Esophagus squamous epithelium (tissue), 5 donors: ENCODE results near the gene BHLHE23. TPM values are rescaled to one million over a fixed set of nuclear protein-coding genes. Genes with fewer than 3 reads are reported as not detected.

Experiments used
- DNase-seq: peaks from one replicate; lab custom pipeline; 2025; lab: John Stamatoyannopoulos, UW
- H3K27ac ChIP-seq, 4 donors: fragments of 200-600 bp; sonication (generic); one replicate each; pipeline ENCODE4 v1.5.1; 2016 to 2019; ENCODE audit warnings: mild to moderate bottlenecking in 1 of 4
- H3K27me3 ChIP-seq, 4 donors: fragments of 200-600 bp; sonication (generic); 1 replicate in 3 of 4; 2 replicates in 1 of 4; pipeline versions ENCODE4 v1.5.1 to v1.6.0; 2017 to 2021; ENCODE audit warnings: antibody characterized with exemption in 1 of 4
- H3K36me3 ChIP-seq, 3 donors: fragments of 200-600 bp; sonication (generic); one replicate each; pipeline ENCODE4 v1.5.1; 2016 to 2019
- H3K4me1 ChIP-seq, 3 donors: fragments of 200-600 bp; sonication (generic); one replicate each; pipeline ENCODE4 v1.5.1; 2017 to 2019
- H3K4me3 ChIP-seq, 4 donors: fragments of 200-600 bp; sonication (generic); 1 replicate in 3 of 4; 2 replicates in 1 of 4; pipeline ENCODE4 v1.5.1; 2016 to 2019; ENCODE audit warnings: mild to moderate bottlenecking in 2 of 4, moderate library complexity in 1 of 4
- H3K9me3 ChIP-seq, 3 donors: fragments of 200-600 bp; sonication (generic); one replicate each; pipeline ENCODE4 v1.5.1; 2016 to 2019
- CTCF ChIP-seq, 6 experiments: fragments of 450-650 bp in 4 of 6; fragments of 200-600 bp in 2 of 6; sonication (generic) in 2 of 6; IDR thresholded peaks; one replicate each; pipeline ENCODE4 v1.5.1; 2016 to 2019; ENCODE audit warnings: antibody characterized with exemption in 6 of 6, mild to moderate bottlenecking in 4 of 6, moderate library complexity in 4 of 6
- POLR2A ChIP-seq, 4 donors: fragments of 450-650 bp; IDR thresholded peaks; one replicate each; pipeline ENCODE4 v1.6.1; 2017; ENCODE audit warnings: antibody characterized with exemption in 4 of 4, mild to moderate bottlenecking in 4 of 4, moderate library complexity in 3 of 4
- WGBS, 2 donors: methylation state at CpG; one replicate each; pipeline ENCODE4 v1.1.5; 2018; 5-methylcytosine and 5-hydroxymethylcytosine counted together
- intact Hi-C: fragments of 100-400 bp; cut with DNase I; formaldehyde crosslinking; loops from one replicate; pipeline ENCODE4 v1.15.0; 2022
- total RNA-seq, 4 donors: library from RNA; depleted of rRNA; stranded (reverse); fragments of >200 nt; gene quantifications; one replicate each; pipeline ENCODE4 v1.1.0, GENCODE V29; 2016
- donor health status: DM: yes; HTN: yes; CAD: no.

BHLHE23 gene
- total RNA-seq, 4 donors from 2014 or later = not detected

- intact Hi-C loops = no loop called here
- Histone ChIP-seq H3K4me3 (no peak overlapping the region), H3K27me3 (peaks cover 0 to 28% (median 0%) of the 10 kb centered on the region in 4 donors), H3K36me3 (no peaks in the 10 kb centered on the region), H3K9me3 (no peaks in the 10 kb centered on the region), H3K27ac (no peak overlapping the region), H3K4me1 (no peaks in the 10 kb centered on the region)
- TF ChIP-seq CTCF (IDR thresholded peaks at IDR 0.05) (no peak), POLR2A (IDR thresholded peaks at IDR 0.05) (no peak)
- no peak for DNase-seq
- 71 to 83% methylated on average over 9 to 12 of the region's 19 CpGs for WGBS, 2 donors
Measured at GRCh38 chr20:62965363-62965771, 41.4 kb downstream of the BHLHE23 start.

GRCh38 chr20:62964700-62965099 is 42.1 kb downstream of the BHLHE23 start:
- 34 to 45% methylated on average over 12 to 14 of the region's 20 CpGs for WGBS, 2 donors
- no peaks in the 10 kb centered on the region for H3K9me3 ChIP-seq
- H3K27ac ChIP-seq = no peak overlapping the region
- H3K27me3 ChIP-seq = peaks cover 0 to 21% (median 0%) of the 10 kb centered on the region in 4 donors
- intact Hi-C loops = no loop called here
- no peaks in the 10 kb centered on the region for H3K4me1 ChIP-seq
- no peak overlapping the region for H3K4me3 ChIP-seq
- no peak for DNase-seq
- no peaks in the 10 kb centered on the region for H3K36me3 ChIP-seq
- no peak for TF ChIP-seq POLR2A (IDR thresholded peaks at IDR 0.05)
- TF ChIP-seq CTCF (IDR thresholded peaks at IDR 0.05) = no peak

GRCh38 chr20:62963614-62964397 is 43.0 kb downstream of the BHLHE23 start:
- H3K4me3 ChIP-seq = no peak overlapping the region
- DNase-seq = no peak
- no peaks in the 10 kb centered on the region for H3K9me3 ChIP-seq
- no peak overlapping the region for H3K27ac ChIP-seq
- no peaks in the 10 kb centered on the region for H3K4me1 ChIP-seq
- no peaks in the 10 kb centered on the region for H3K36me3 ChIP-seq
- WGBS, 2 donors = 67 to 86% methylated on average over 1 to 8 of the region's 32 CpGs
- TF ChIP-seq CTCF (IDR thresholded peaks at IDR 0.05) (no peak), POLR2A (IDR thresholded peaks at IDR 0.05) (no peak)
- intact Hi-C loops = no loop called here
- H3K27me3 ChIP-seq = peaks cover 0 to 12% (median 0%) of the 10 kb centered on the region in 4 donors

- Histone ChIP-seq H3K36me3 (no peaks in the 10 kb centered on the region), H3K4me3 (no peak overlapping the region), H3K9me3 (no peaks in the 10 kb centered on the region), H3K27ac (no peak overlapping the region), H3K27me3 (peaks cover 0 to 7% (median 0%) of the 10 kb centered on the region in 4 donors), H3K4me1 (no peaks in the 10 kb centered on the region)
- intact Hi-C loops = no loop called here
- 78 to 80% methylated on average over 5 to 7 of the region's 32 CpGs for WGBS, 2 donors
- TF ChIP-seq POLR2A (IDR thresholded peaks at IDR 0.05) (no peak), CTCF (IDR thresholded peaks at IDR 0.05) (no peak)
- DNase-seq = no peak
Measured at GRCh38 chr20:62962891-62963613, 43.7 kb downstream of the BHLHE23 start.
